ENCODE results near the gene PTPRA. TPM values are rescaled to one million over a fixed set of nuclear protein-coding genes. Genes with fewer than 3 reads are reported as not detected.

Gene PTPRA
- total and polyA plus RNA-seq, 2 donors (not counting 1 experiment from before 2014, with no cell fraction given), result 32.1 to 64.2 TPM

GRCh38 chr20:3038454-3038853 is 165.2 kb downstream of the PTPRA start:
- H2AFZ ChIP-seq (ENCODE audit: insufficient read depth, low read depth, low read length, poor library complexity, severe bottlenecking), result no peak overlapping the region
- no peak overlapping the region for H3K4me2 ChIP-seq (replicated peaks; ENCODE audit: low read depth, low read length, poor library complexity, severe bottlenecking)
- ATAC-seq (ENCODE audit: low read depth) (no peak), DNase-seq (no peak)
- no CpG with 5 or more reads among the region's 5 CpGs for WGBS (ENCODE audit: insufficient coverage)
- ChIA-PET CTCF (interaction anchor here (1.3 kb wide), 1 partner anchor 15 kb away, joined by 4 read pairs; no protein-coding TSS in a partner anchor), POLR2A (no interaction called here)
- intact Hi-C loops (cut with micrococcal nuclease), result no loop called here
- H3K9me3 ChIP-seq (ENCODE audit: control extremely low read depth in 1 of 3, control insufficient read depth in 2 of 3, insufficient read depth in 1 of 3, low read length in 2 of 3), result no peaks in the 10 kb centered on the region
- H3K36me3 ChIP-seq (replicated peaks in 1 of 2; ENCODE audit: control extremely low read depth in 1 of 2, control insufficient read depth in 1 of 2, extremely low read depth in 1 of 2, insufficient read depth in 2 of 2, low read length in 1 of 2), result peaks cover 5 to 52% of the 10 kb centered on the region in 2 experiments
- no peak overlapping the region for H3K9ac ChIP-seq (ENCODE audit: low read length)
- Mint-ChIP-seq H3K4me1 (no peaks in the 10 kb centered on the region), H3K9me3 (ENCODE audit: insufficient read depth) (no peaks in the 10 kb centered on the region), H3K27me3 (no peaks in the 10 kb centered on the region), H3K4me3 (no peak overlapping the region), H3K27ac (no peak overlapping the region)
- no peaks in the 10 kb centered on the region for H4K20me1 ChIP-seq (ENCODE audit: control insufficient read depth, insufficient read depth, low read length, poor library complexity, severe bottlenecking)
- no peaks in the 10 kb centered on the region for H3K4me1 ChIP-seq (ENCODE audit: control insufficient read depth in 2 of 2, insufficient read depth in 2 of 2, low read length in 2 of 2)
- TF ChIP-seq, protein P1, sequence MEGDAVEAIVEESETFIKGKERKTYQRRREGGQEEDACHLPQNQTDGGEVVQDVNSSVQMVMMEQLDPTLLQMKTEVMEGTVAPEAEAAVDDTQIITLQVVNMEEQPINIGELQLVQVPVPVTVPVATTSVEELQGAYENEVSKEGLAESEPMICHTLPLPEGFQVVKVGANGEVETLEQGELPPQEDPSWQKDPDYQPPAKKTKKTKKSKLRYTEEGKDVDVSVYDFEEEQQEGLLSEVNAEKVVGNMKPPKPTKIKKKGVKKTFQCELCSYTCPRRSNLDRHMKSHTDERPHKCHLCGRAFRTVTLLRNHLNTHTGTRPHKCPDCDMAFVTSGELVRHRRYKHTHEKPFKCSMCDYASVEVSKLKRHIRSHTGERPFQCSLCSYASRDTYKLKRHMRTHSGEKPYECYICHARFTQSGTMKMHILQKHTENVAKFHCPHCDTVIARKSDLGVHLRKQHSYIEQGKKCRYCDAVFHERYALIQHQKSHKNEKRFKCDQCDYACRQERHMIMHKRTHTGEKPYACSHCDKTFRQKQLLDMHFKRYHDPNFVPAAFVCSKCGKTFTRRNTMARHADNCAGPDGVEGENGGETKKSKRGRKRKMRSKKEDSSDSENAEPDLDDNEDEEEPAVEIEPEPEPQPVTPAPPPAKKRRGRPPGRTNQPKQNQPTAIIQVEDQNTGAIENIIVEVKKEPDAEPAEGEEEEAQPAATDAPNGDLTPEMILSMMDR (IDR thresholded peaks at IDR 0.05), result no peak
- TF ChIP-seq EZH2 (IDR thresholded peaks at IDR 0.05; ENCODE audit: borderline replicate concordance, insufficient read depth, low read depth, low read length, poor library complexity, severe bottlenecking), result no peak
- no peak overlapping the region for H3K4me3 ChIP-seq (ENCODE audit: control extremely low read depth in 1 of 5, extremely low read depth in 1 of 5, insufficient read depth in 1 of 5, low read depth in 2 of 5, low read length in 4 of 5)
- H3K79me2 ChIP-seq (ENCODE audit: control insufficient read depth, insufficient read depth, low read length), result no peaks in the 10 kb centered on the region
- no peaks in the 10 kb centered on the region for H3K27me3 ChIP-seq (replicated peaks in 1 of 4; ENCODE audit: control extremely low read depth in 1 of 4, control insufficient read depth in 3 of 4, insufficient read depth in 4 of 4, low read length in 3 of 4)
- H3K27ac ChIP-seq (ENCODE audit: low read length in 2 of 2), result no peak overlapping the region

GRCh38 chr20:3039426-3039825 is 166.1 kb downstream of the PTPRA start:
- no peak overlapping the region for H3K4me3 ChIP-seq (ENCODE audit: control extremely low read depth in 1 of 5, extremely low read depth in 1 of 5, insufficient read depth in 1 of 5, low read depth in 2 of 5, low read length in 4 of 5)
- no peak for TF ChIP-seq EZH2 (IDR thresholded peaks at IDR 0.05; ENCODE audit: borderline replicate concordance, insufficient read depth, low read depth, low read length, poor library complexity, severe bottlenecking)
- TF ChIP-seq, protein P1 (IDR thresholded peaks at IDR 0.05), result no peak
- CTCF ChIA-PET, result interaction anchor here (1.3 kb wide), 1 partner anchor 14 kb away, joined by 4 read pairs; no protein-coding TSS in a partner anchor
- no peak overlapping the region for H3K4me2 ChIP-seq (replicated peaks; ENCODE audit: low read depth, low read length, poor library complexity, severe bottlenecking)
- H3K27me3 ChIP-seq (replicated peaks in 1 of 4; ENCODE audit: control extremely low read depth in 1 of 4, control insufficient read depth in 3 of 4, insufficient read depth in 4 of 4, low read length in 3 of 4), result no peaks in the 10 kb centered on the region
- intact Hi-C loops (cut with micrococcal nuclease), result no loop called here
- no peak overlapping the region for H3K27ac Mint-ChIP-seq
- no peaks in the 10 kb centered on the region for H3K4me1 ChIP-seq (ENCODE audit: control insufficient read depth in 2 of 2, insufficient read depth in 2 of 2, low read length in 2 of 2)
- H2AFZ ChIP-seq (ENCODE audit: insufficient read depth, low read depth, low read length, poor library complexity, severe bottlenecking), result no peak overlapping the region
- H3K27ac ChIP-seq (ENCODE audit: low read length in 2 of 2), result no peak overlapping the region
- DNase-seq (no peak), ATAC-seq (ENCODE audit: low read depth) (no peak)
- no peaks in the 10 kb centered on the region for H3K4me1 Mint-ChIP-seq
- no peaks in the 10 kb centered on the region for H3K9me3 ChIP-seq (ENCODE audit: control extremely low read depth in 1 of 3, control insufficient read depth in 2 of 3, insufficient read depth in 1 of 3, low read length in 2 of 3)
- no peak overlapping the region for H3K4me3 Mint-ChIP-seq
- no peak overlapping the region for H3K9ac ChIP-seq (ENCODE audit: low read length)
- H4K20me1 ChIP-seq (ENCODE audit: control insufficient read depth, insufficient read depth, low read length, poor library complexity, severe bottlenecking), result no peaks in the 10 kb centered on the region
- no peaks in the 10 kb centered on the region for H3K9me3 Mint-ChIP-seq (ENCODE audit: insufficient read depth)
- no peaks in the 10 kb centered on the region for H3K27me3 Mint-ChIP-seq
- POLR2A ChIA-PET, result interaction anchor here (0.6 kb wide), 1 partner anchor 818 kb away, joined by 6 read pairs; no protein-coding TSS in a partner anchor
- H3K79me2 ChIP-seq (ENCODE audit: control insufficient read depth, insufficient read depth, low read length), result no peaks in the 10 kb centered on the region
- WGBS (ENCODE audit: insufficient coverage), result 97% methylated on average over 3 of the region's 4 CpGs
- H3K36me3 ChIP-seq (replicated peaks in 1 of 2; ENCODE audit: control extremely low read depth in 1 of 2, control insufficient read depth in 1 of 2, extremely low read depth in 1 of 2, insufficient read depth in 2 of 2, low read length in 1 of 2), result peaks cover 5 to 52% of the 10 kb centered on the region in 2 experiments
